OCI-LY1 (cell line): Measurements from ENCODE around the gene CWC25.

Experiments
- H2AFZ ChIP-seq: fragments of 200-600 bp; sonication (generic), shearing (Covaris generic); 2 replicates; pipeline ENCODE4 v1.6.0; 2014; ENCODE audit warnings: antibody characterized with exemption, mild to moderate bottlenecking, low read length
- H3F3A ChIP-seq: fragments of 200-600 bp; sonication (generic), shearing (Covaris generic); 2 replicates; pipeline ENCODE4 v1.6.0; 2014; ENCODE audit warnings: mild to moderate bottlenecking, antibody characterized with exemption, low read length, moderate library complexity; ENCODE audit not compliant: insufficient read depth
- H3K27ac ChIP-seq: fragments of 200-600 bp; sonication (generic); 2 replicates; pipeline ENCODE4 v1.5.1; 2014; ENCODE audit warnings: low read length, mixed run types, mild to moderate bottlenecking, low read depth; ENCODE audit not compliant: poor library complexity, severe bottlenecking
- H3K27me3 ChIP-seq: fragments of 200-600 bp; sonication (generic); 2 replicates; pipeline ENCODE4 v1.6.0; 2014; ENCODE audit warnings: antibody characterized with exemption, mild to moderate bottlenecking, low read length, moderate library complexity; ENCODE audit not compliant: insufficient read depth
- H3K36me3 ChIP-seq: fragments of 200-600 bp; sonication (generic); 2 replicates; pipeline ENCODE4 v1.6.1; 2014; ENCODE audit warnings: mild to moderate bottlenecking, antibody characterized with exemption, low read length, moderate library complexity, mixed read lengths; ENCODE audit not compliant: insufficient read depth
- H3K4me1 ChIP-seq: fragments of 200-600 bp; sonication (generic); 2 replicates; pipeline ENCODE4 v1.5.1; 2014; ENCODE audit warnings: mild to moderate bottlenecking, low read length, moderate library complexity; ENCODE audit not compliant: insufficient read depth, severe bottlenecking
- H3K4me2 ChIP-seq: fragments of 200-600 bp; sonication (generic), shearing (Covaris generic); 2 replicates; pipeline ENCODE4 v1.6.1; 2014; ENCODE audit warnings: low read length
- H3K4me3 ChIP-seq: fragments of 200-600 bp; sonication (generic); 2 replicates; pipeline ENCODE4 v1.5.1; 2014; ENCODE audit warnings: low read length, low read depth, mild to moderate bottlenecking, mixed read lengths; ENCODE audit not compliant: poor library complexity, severe bottlenecking
- H3K79me2 ChIP-seq: fragments of 200-600 bp; shearing (Covaris generic); 2 replicates; pipeline ENCODE4 v1.6.1; 2016; ENCODE audit warnings: mixed run types, low read length, mixed read lengths; ENCODE audit not compliant: insufficient read depth
- H3K9ac ChIP-seq: fragments of 200-600 bp; sonication (generic), shearing (Covaris generic); 2 replicates; pipeline ENCODE4 v1.6.1; 2014; ENCODE audit warnings: mild to moderate bottlenecking, low read length, mixed read lengths
- H3K9me2 ChIP-seq: fragments of 200-600 bp; sonication (generic), shearing (Covaris generic); 2 replicates; pipeline ENCODE4 v1.6.1; 2014; ENCODE audit warnings: low read depth, mild to moderate bottlenecking, low read length, mixed read lengths
- H3K9me3 ChIP-seq: fragments of 200-600 bp; shearing (Covaris generic); 2 replicates; pipeline ENCODE4 v1.6.1; 2014; ENCODE audit warnings: low read length, mixed read lengths
- H4K20me1 ChIP-seq: fragments of 200-600 bp; sonication (generic), shearing (Covaris generic); 2 replicates; pipeline ENCODE4 v1.6.0; 2016; ENCODE audit warnings: mild to moderate bottlenecking, low read length; ENCODE audit not compliant: insufficient read depth
- EZH2 ChIP-seq: fragments of 200-600 bp; sonication (generic), shearing (Covaris generic); IDR thresholded peaks from 2 replicates; pipeline ENCODE4 v1.8.0; 2017; ENCODE audit warnings: borderline replicate concordance, mixed run types, mild to moderate bottlenecking, antibody characterized with exemption, low read length, moderate library complexity, mixed read lengths
- TF ChIP-seq, protein P1 (sequence below): fragments of 200-600 bp; sonication (generic), shearing (Covaris generic); IDR thresholded peaks from 2 replicates; pipeline ENCODE4 v1.5.1; 2017; ENCODE audit warnings: mild to moderate bottlenecking, antibody characterized with exemption, low read length, moderate library complexity, mixed read lengths

Gene CWC25

DNA sequence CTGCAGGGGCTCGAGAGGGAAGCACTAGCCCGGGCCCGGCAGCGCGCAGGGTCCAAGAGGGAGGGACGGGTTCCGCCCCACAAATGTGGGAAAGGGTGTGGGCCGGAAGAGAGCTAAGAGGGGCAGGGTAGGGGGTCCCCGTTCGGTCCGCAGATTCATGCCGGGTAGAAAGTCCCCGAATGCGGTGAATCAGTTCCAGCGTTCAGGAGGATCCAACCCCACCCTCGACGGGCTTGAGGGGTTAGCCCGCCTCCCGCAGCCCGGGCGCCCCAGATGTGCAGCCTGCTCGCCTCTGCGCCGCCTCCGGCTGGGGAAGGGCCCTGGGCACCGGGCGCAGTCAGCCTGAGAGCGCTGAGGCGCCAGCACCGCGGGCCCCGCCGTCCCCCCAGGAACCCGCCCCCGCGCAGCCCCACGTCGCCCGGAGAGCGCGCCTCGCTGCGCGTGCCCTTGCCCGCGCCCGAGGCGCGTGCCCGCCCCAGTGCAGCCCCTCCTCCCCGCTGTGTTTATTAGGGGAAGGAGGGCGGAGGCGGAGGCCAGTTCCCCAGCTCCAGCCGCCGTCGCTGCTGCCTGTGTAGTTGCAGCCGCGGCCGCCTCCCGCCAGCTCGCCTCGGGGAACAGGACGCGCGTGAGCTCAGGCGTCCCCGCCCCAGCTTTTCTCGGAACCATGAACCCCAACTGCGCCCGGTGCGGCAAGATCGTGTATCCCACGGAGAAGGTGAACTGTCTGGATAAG lies 44.6 kb upstream of the CWC25 start, which contains the start of gene LASP1:
LASP1 (plus strand) TSS at position 533 of the 733 bp plus-strand sequence; CDS start at position 665, 132 bp downstream.
- H3F3A ChIP-seq, result peaks cover 5% of the 10 kb centered on the region; the same call in 1 of the 2 replicates
- peak within 1 kb of the TSS; percentile 93 for H3K4me3 ChIP-seq
- H3K9me2 ChIP-seq, result no peaks in the 10 kb centered on the region
- peaks cover 4% of the 10 kb centered on the region; the same call in 1 of the 2 replicates for H3K36me3 ChIP-seq
- no peaks in the 10 kb centered on the region for H4K20me1 ChIP-seq
- peak within 1 kb of the TSS; percentile 91 for H3K9ac ChIP-seq
- H3K27me3 ChIP-seq, result no peaks in the 10 kb centered on the region
- no peaks in the 10 kb centered on the region for H3K9me3 ChIP-seq
- H3K27ac ChIP-seq, result peak within 1 kb of the TSS; percentile 95
- no peak for TF ChIP-seq EZH2
- TF ChIP-seq, protein P1, sequence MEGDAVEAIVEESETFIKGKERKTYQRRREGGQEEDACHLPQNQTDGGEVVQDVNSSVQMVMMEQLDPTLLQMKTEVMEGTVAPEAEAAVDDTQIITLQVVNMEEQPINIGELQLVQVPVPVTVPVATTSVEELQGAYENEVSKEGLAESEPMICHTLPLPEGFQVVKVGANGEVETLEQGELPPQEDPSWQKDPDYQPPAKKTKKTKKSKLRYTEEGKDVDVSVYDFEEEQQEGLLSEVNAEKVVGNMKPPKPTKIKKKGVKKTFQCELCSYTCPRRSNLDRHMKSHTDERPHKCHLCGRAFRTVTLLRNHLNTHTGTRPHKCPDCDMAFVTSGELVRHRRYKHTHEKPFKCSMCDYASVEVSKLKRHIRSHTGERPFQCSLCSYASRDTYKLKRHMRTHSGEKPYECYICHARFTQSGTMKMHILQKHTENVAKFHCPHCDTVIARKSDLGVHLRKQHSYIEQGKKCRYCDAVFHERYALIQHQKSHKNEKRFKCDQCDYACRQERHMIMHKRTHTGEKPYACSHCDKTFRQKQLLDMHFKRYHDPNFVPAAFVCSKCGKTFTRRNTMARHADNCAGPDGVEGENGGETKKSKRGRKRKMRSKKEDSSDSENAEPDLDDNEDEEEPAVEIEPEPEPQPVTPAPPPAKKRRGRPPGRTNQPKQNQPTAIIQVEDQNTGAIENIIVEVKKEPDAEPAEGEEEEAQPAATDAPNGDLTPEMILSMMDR, result no peak
- H2AFZ ChIP-seq, result no peak within 1 kb of the TSS
- H3K4me2 ChIP-seq, result peak within 1 kb of the TSS; percentile 90
- peaks cover 37% of the 10 kb centered on the region for H3K79me2 ChIP-seq
- peaks cover 53% of the 10 kb centered on the region for H3K4me1 ChIP-seq

DNA sequence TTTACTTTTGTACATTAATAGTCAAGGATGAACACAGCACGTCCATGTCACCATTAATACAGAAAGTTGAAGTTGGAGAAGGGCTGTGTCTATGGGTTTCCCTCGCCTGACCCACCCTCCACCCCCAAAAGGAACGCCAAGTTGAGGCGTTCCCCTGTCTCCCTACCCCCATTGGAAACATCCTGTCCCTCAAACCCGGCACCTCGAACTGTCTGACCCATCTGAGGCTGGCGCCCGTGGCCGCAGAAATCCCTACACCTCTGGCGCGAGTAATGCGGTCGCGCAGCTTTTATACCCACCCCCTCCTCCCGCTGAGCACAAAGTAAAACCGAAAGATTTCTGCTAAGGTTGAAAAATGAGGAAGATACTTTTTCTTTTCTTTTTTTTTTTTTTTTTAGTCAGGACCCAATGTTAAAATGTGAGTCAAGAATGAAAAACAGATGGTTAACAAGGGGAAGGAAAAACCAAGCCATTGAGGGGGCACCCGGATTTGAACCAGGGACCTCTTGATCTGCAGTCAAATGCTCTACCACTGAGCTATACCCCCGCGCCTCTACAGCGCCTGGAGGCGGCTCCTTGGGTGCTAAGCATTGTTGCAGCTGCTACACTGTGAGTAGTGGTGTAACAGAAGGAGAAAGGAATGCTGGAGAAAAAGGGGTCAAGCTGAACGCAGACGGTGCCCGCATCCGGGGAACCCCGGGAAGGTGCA lies 43.9 kb upstream of the CWC25 start:
- TF ChIP-seq EZH2, result no peak
- TF ChIP-seq, protein P1, result peak; percentile 62; the same call in 1 of the 2 replicates
- Histone ChIP-seq H3F3A (peaks cover 5% of the 10 kb centered on the region; the same call in 1 of the 2 replicates), H3K27ac (peak overlapping the region; percentile 95), H3K4me3 (peak overlapping the region; percentile 93), H3K36me3 (peaks cover 4% of the 10 kb centered on the region; the same call in 1 of the 2 replicates), H3K27me3 (no peaks in the 10 kb centered on the region), H3K9me3 (no peaks in the 10 kb centered on the region), H3K4me1 (peaks cover 46% of the 10 kb centered on the region), H3K9me2 (no peaks in the 10 kb centered on the region), H3K4me2 (peak overlapping the region; percentile 83), H2AFZ (no peak overlapping the region), H3K79me2 (peaks cover 32% of the 10 kb centered on the region), H3K9ac (peak overlapping the region; percentile 91), H4K20me1 (no peaks in the 10 kb centered on the region)

DNA sequence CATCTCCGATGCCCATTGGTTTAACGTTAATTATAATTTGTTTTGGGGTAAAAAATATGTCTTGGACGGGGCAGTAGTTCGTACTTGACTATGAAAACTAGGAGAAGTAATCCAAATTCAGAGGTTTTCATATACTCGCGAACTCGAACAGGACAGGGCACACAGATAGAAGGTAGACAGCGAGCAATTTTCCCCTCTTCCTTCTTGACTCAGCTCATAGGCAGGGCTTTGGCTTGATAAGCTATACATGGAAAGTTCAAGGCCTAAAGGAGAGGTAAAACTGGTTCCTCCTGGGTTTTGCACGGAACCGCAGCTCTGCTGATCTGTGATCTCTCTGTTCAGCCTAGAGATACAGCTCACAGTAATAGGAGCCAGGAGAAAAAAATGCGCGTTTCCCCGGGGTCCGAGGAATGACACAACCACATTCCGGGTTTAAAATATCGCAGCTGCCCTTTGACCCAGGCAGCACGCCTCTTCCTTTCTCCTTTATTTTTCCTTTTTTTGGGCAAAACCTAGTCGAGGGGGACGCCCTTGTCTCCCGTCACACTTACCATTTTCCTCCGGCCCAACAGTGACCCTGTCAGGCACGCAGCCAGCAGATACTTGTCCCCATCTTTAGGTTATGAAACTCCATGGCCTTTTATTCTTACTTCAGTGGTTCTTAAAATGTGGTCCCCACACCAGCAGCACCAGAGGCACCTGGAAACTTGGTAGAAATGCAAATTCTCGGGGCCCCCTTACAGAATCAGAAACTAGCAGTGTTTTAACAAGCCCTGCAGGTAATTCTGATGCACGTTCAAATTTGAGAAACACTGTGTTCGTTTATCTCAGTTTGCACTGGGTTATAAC lies 43.1 kb upstream of the CWC25 start:
- Histone ChIP-seq H3K9me3 (no peaks in the 10 kb centered on the region), H3K4me3 (peak overlapping the region; percentile 93), H3K36me3 (peaks cover 4% of the 10 kb centered on the region; the same call in 1 of the 2 replicates), H3K9me2 (no peaks in the 10 kb centered on the region), H3K27ac (peak overlapping the region; percentile 95), H4K20me1 (no peaks in the 10 kb centered on the region), H3K79me2 (peaks cover 24% of the 10 kb centered on the region), H3F3A (peaks cover 5% of the 10 kb centered on the region; the same call in 1 of the 2 replicates), H3K4me1 (peaks cover 46% of the 10 kb centered on the region), H3K27me3 (no peaks in the 10 kb centered on the region), H3K4me2 (peak overlapping the region; percentile 83), H3K9ac (peak overlapping the region; percentile 91), H2AFZ (no peak overlapping the region)
- no peak for TF ChIP-seq EZH2
- TF ChIP-seq, protein P1, result no peak
